Osteoblast (primary cell): ENCODE results near the gene CD300LB. TPM values are rescaled to one million over a fixed set of nuclear protein-coding genes. Genes with fewer than 3 reads are reported as not detected.

ENCODE experiments used
- DNase-seq: peaks from one replicate; pipeline ENCODE4 v3.0.0; 2011; ENCODE audit warnings: low spot score, mixed read lengths; ENCODE audit not compliant: insufficient read length; ENCODE audit errors: missing footprints
- H2AFZ ChIP-seq: 2 replicates; pipeline ENCODE4 v1.6.0; 2011; ENCODE audit warnings: mild to moderate bottlenecking, low read length
- H3K27ac ChIP-seq: 2 replicates; pipeline ENCODE4 v1.5.1; 2011; ENCODE audit warnings: mild to moderate bottlenecking, low read depth, low read length, moderate library complexity
- H3K27me3 ChIP-seq: 2 replicates; pipeline ENCODE4 v1.6.0; 2012; ENCODE audit warnings: mild to moderate bottlenecking, control low read depth, inconsistent platforms, low read length, moderate library complexity; ENCODE audit not compliant: insufficient read depth
- H3K36me3 ChIP-seq: 2 replicates; pipeline ENCODE4 v1.5.1; 2011; ENCODE audit warnings: mild to moderate bottlenecking, low read length, control low read depth, moderate library complexity; ENCODE audit not compliant: insufficient read depth
- H3K4me1 ChIP-seq: 2 replicates; pipeline ENCODE4 v1.5.1; 2011; ENCODE audit warnings: mild to moderate bottlenecking, low read length, control low read depth, moderate library complexity; ENCODE audit not compliant: insufficient read depth
- H3K4me2 ChIP-seq: 2 replicates; pipeline ENCODE4 v1.6.0; 2011; ENCODE audit warnings: mild to moderate bottlenecking, low read length; ENCODE audit not compliant: insufficient read depth
- H3K4me3 ChIP-seq: fragments of 200-600 bp; sonication (generic); 3 replicates; pipeline ENCODE4 v1.5.1; 2012; ENCODE audit warnings: mild to moderate bottlenecking, low read length, inconsistent platforms; ENCODE audit not compliant: insufficient read depth
- H3K79me2 ChIP-seq: 2 replicates; pipeline ENCODE4 v1.6.0; 2012; ENCODE audit warnings: mild to moderate bottlenecking, low read length, control low read depth, inconsistent platforms; ENCODE audit not compliant: insufficient read depth
- H3K9me3 ChIP-seq: 2 replicates; pipeline ENCODE4 v1.5.1; 2011; ENCODE audit warnings: low read depth, low read length, control low read depth
- H4K20me1 ChIP-seq: 2 replicates; pipeline ENCODE4 v1.6.0; 2012; ENCODE audit warnings: mild to moderate bottlenecking, low read length, control low read depth; ENCODE audit not compliant: insufficient read depth
- total RNA-seq: library from RNA; depleted of rRNA; stranded (reverse); fragments of >200 nt; gene quantifications from 2 replicates; pipeline ENCODE4 v1.2.3, GENCODE V29; 2012
- TF ChIP-seq, protein P1 (sequence below): IDR thresholded peaks from 2 replicates; pipeline ENCODE4 v1.5.1; 2011; ENCODE audit warnings: mild to moderate bottlenecking, low read depth, low read length, moderate library complexity; ENCODE audit errors: extremely low read depth

Gene CD300LB
- total RNA-seq, 1 donor, result not detected

- Histone ChIP-seq H4K20me1 (no peaks in the 10 kb centered on the region), H3K4me1 (no peaks in the 10 kb centered on the region), H3K36me3 (no peaks in the 10 kb centered on the region), H3K27me3 (no peaks in the 10 kb centered on the region), H3K4me2 (no peak overlapping the region), H3K27ac (no peak overlapping the region), H3K9me3 (no peaks in the 10 kb centered on the region), H2AFZ (no peak overlapping the region), H3K79me2 (no peaks in the 10 kb centered on the region), H3K4me3 (no peak overlapping the region)
- DNase-seq, result no peak
- TF ChIP-seq, protein P1, sequence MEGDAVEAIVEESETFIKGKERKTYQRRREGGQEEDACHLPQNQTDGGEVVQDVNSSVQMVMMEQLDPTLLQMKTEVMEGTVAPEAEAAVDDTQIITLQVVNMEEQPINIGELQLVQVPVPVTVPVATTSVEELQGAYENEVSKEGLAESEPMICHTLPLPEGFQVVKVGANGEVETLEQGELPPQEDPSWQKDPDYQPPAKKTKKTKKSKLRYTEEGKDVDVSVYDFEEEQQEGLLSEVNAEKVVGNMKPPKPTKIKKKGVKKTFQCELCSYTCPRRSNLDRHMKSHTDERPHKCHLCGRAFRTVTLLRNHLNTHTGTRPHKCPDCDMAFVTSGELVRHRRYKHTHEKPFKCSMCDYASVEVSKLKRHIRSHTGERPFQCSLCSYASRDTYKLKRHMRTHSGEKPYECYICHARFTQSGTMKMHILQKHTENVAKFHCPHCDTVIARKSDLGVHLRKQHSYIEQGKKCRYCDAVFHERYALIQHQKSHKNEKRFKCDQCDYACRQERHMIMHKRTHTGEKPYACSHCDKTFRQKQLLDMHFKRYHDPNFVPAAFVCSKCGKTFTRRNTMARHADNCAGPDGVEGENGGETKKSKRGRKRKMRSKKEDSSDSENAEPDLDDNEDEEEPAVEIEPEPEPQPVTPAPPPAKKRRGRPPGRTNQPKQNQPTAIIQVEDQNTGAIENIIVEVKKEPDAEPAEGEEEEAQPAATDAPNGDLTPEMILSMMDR, result no peak
These were observed 46.1 kb downstream of the CD300LB start for GRCh38 chr17:74485022-74485743.

DNA sequence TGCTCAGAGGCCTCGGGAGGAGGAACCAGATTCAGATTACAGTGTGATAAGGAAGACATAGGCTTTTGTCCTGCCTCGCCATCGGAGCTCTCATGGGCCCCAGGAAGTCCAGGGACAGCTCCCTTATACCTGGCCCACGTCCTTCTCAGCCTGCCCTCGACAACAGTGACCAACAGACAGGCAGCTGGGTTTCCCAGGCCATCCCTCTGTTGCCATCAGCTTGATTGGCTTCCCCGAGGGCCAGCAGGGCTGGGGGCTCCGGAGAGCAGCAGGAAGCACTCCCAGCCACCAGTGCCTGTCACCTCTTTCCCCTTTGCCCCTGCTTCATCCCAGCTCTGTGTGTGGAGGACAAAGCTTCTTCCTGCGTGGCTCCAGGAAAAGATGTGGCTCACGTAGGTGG lies 47.2 kb downstream of the CD300LB start:
- H3K4me3 ChIP-seq, result no peak overlapping the region

DNA sequence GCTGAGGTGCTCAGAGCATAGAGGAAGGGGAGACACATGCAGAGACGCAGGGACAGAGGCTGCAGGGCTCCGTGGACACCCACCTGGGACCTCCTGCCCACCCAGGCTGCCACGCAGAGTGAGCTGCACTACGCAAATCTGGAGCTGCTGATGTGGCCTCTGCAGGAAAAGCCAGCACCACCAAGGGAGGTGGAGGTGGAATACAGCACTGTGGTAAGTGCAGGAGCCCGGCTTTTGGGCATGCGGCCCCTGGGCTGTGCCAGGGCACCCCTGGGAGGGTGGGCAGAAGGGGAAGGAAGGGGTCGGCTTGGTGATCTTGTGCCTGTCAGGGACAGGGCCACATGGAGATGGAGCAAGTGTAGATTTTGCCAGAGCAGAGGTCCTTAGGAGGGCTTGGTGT lies 49.7 kb downstream of the CD300LB start:
- DNase-seq, result no peak
- Histone ChIP-seq H3K4me3 (no peak overlapping the region), H3K79me2 (no peaks in the 10 kb centered on the region), H3K36me3 (no peaks in the 10 kb centered on the region), H3K27ac (no peak overlapping the region), H3K4me1 (no peaks in the 10 kb centered on the region), H3K27me3 (no peaks in the 10 kb centered on the region), H3K4me2 (no peak overlapping the region), H3K9me3 (no peaks in the 10 kb centered on the region), H2AFZ (no peak overlapping the region), H4K20me1 (no peaks in the 10 kb centered on the region)
- TF ChIP-seq, protein P1, result no peak

More for the DNA sequence above, 47.2 kb downstream of the CD300LB start:
- Histone ChIP-seq H3K27ac (no peak overlapping the region), H3K4me1 (no peaks in the 10 kb centered on the region), H3K79me2 (no peaks in the 10 kb centered on the region), H2AFZ (no peak overlapping the region), H3K4me2 (no peak overlapping the region), H3K9me3 (no peaks in the 10 kb centered on the region), H3K27me3 (no peaks in the 10 kb centered on the region), H3K36me3 (no peaks in the 10 kb centered on the region), H4K20me1 (no peaks in the 10 kb centered on the region)
- no peak for DNase-seq
- TF ChIP-seq, protein P1, result no peak

- Histone ChIP-seq H3K36me3 (no peaks in the 10 kb centered on the region), H3K9me3 (no peaks in the 10 kb centered on the region)
These were observed 51.0 kb downstream of the CD300LB start for GRCh38 chr17:74480290-74480689.

More at GRCh38 chr17:74480290-74480689, 51.0 kb downstream of the CD300LB start:
- H2AFZ ChIP-seq, result no peak overlapping the region
- H4K20me1 ChIP-seq, result no peaks in the 10 kb centered on the region
- H3K79me2 ChIP-seq, result no peaks in the 10 kb centered on the region
- TF ChIP-seq, protein P1, result no peak
- H3K4me2 ChIP-seq, result no peak overlapping the region
- no peak overlapping the region for H3K4me3 ChIP-seq
- no peaks in the 10 kb centered on the region for H3K27me3 ChIP-seq
- DNase-seq, result no peak
- H3K4me1 ChIP-seq, result no peaks in the 10 kb centered on the region
- H3K27ac ChIP-seq, result no peak overlapping the region
